Measurements from ENCODE around the gene CAV1.

DNA sequence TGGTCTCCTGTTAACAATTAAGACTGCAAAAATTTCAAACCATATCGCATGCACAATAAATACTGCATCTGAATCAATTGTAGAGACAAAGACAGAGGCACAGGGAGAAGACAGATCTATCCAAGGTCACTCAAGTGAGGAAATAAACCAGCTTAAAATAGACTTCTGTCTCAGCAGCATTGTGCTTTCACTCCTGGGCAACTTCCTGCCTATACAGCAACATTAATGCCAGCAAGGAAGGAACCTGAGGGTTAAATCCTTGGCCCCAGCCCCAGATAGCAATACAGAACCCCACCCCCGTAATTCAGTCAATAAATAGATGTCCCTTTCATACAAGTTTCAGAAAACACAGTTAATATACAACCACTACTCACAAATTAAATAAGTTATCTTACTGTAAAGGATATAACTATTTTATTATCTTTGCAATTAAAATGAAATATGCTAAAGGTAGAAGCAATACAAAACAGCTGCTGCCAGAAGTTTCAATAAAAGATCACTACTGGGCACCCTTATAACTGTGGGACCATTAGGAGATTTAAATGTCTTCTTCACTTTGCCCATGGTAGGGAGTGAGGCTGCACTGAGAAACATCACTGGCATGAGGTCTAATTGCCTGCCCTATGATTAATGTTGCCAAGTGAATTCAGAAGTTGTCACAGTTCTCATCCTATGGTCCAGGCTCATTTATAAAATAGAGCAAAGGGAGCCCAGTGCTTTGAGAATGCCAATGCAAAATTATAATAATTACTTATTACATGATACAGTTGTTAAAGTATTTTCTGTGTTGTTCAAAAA lies 49.4 kb downstream of the CAV1 start:
- TF ChIP-seq CTCF (IDR thresholded peaks at IDR 0.05; ENCODE audit: poor library complexity, severe bottlenecking) (no peak), EP300 (conservative IDR thresholded peaks at IDR 0.05; ENCODE audit: poor library complexity, severe bottlenecking) (no peak), EZH2 (IDR thresholded peaks at IDR 0.05; ENCODE audit: borderline replicate concordance, insufficient read depth, low read length, poor library complexity, severe bottlenecking) (no peak), RAD21 (conservative IDR thresholded peaks at IDR 0.05) (no peak), MXI1 (conservative IDR thresholded peaks at IDR 0.05; ENCODE audit: poor library complexity, severe bottlenecking) (no peak)
